Stimulated activated CD4-positive, alpha-beta T cell treated with anti-CD3 and anti-CD28 coated beads, Interleukin-12 subunit alpha, Interleukin-12 subunit beta, amount 100 ng/mL, for 48 hours (primary cell): ENCODE results near the gene CA12.
"Not testable (repeated sequence)": the region's sequence is repeated elsewhere in the genome, so short reads cannot be mapped to it uniquely, and the experiment has no call there.

ENCODE experiments used
- DNase-seq, 3 donors: peaks; one replicate each; pipeline ENCODE4 v3.0.0-alpha.2; 2020; ENCODE audit warnings: low read depth in 2 of 3, low spot score in 1 of 3

Gene CA12

GRCh38 chr15:63381301-63382204, at the start of gene CA12:
Gene CA12 (minus strand): TSS chr15:63381846. CDS start chr15:63381720, 126 bp downstream.
- no peak for DNase-seq

DNA sequence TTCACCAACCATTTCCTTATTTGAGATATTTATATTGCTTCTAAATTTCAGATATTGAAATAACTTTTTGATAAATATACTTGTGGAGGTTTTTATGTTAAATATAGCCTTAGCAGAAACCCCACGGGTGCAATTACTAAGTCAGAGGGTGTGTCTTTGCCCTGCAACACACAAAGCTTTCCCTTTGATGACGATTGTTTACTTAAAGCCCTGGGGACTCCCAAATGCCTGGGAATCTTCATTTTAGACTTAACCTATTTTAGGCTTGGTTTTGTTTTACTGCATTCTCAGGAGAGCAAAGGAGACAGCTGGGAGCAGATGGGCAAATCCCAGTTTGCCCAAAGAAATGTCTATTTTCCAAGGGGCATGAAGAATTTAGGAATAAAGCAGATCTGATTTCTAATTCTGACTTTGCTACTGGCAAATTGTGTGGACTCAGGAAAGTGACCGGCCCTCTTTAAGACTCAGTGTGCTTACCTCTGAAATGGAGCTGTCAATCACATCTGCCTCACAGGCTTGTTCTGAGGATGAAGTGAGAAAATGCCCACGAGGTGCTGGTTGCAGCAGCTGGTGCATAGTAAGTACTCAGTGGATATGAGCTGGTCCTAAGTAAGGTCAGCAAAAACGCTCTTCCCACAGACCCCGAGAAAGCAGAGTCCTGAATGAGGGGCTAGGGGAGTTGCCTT, 49.3 kb upstream of the CA12 start:
- DNase-seq = no peak

DNA sequence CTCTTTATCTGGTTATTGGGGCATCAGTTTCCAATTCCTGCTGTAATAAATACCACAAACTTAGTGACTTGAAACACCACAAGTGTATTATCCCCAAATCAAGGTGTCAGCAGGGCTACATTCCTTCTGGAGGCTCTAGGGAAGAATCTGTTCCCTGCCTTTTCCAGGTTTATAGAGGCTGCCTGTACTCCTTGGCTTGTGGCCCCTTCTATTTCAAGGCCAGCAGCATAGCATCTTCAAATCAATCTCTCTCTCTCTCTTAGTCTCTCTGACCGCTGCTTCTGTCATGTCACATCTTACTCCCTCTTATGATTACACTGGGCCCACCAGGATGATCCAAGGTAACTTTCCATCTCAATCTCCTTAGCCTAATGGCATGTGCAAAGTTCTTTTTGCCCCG, 44.9 kb upstream of the CA12 start:
- no peak for DNase-seq

GRCh38 chr15:63425426-63425985, 43.9 kb upstream of the CA12 start:
- no peak for DNase-seq

- DNase-seq = no peak
These were observed 41.4 kb upstream of the CA12 start for GRCh38 chr15:63422891-63423590.

DNA sequence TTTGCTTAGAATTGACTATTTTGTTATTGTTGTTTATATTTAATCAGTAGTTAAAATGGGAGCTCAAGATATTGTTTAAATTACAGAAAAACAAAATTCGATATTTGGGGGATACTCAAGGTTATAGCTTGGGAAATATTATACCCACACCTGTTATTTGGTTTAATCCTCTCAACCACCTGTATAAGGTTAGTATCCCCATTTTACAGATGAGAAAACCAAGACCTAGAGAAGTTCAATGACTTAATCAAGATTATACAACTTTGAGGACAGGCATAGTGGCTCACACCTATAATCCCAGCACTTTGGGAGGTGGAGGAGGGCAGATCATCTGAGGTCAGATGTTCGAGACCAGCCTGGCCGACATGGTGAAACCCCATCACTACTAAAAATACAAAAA, 39.8 kb upstream of the CA12 start:
- DNase-seq = no peak

DNA sequence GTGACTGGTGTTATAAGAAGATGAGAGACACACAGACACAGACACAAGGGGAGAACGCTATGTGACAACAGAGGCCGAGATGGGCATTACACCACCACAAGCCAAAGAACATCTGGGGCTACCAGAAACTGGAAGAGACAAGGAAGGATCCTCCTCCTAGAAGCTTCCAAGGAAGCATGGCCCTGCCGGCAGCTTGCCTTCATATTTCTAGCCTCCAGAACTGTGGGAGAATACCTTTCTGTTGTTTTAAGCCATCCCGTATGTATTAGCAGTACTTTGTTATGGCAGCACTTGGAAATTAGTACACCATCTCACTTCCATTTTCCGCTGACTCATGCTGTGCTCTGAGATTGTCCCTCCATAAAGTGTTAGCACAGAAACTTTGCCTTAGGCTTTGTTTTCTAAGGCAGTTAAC, 38.7 kb upstream of the CA12 start:
- no peak for DNase-seq

DNA sequence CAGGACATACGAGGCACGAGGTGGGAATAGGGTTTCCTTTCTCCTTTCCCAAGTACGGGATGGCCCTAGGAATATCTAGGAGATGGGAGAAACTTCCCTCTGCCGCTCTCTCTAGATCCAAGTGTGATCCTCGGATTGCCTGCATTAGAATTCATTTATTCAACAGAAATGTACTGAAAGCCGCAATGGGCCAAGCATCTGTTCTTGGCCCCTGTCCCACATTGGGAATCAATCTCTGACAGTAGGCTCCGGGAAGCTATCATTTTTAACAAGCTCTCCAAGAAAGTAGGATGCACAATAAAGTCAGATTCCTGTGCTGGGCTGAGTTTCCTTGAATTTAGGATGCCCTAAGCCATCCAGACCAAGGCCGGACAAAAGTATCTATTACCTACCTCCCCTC, 37.2 kb upstream of the CA12 start:
- DNase-seq = no peak

DNA sequence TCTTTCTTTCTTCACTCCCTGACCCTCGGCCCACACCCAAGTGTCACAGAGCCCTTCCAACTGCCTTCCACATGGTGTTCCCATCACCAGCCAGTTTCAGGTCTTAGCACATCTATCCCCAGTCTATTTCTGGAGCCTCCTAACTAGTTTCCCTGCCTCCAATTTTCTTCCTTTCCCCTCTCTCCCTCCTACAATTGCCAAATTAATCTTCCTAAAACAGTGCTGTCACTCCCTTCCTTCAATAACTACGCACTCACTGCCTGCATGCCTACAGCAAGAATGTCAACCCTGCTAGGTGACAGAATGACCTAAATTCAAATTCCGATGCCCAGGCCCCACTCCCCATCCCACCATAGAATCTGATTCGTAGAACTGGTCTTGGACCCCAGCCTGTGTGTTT, 36.1 kb upstream of the CA12 start:
- DNase-seq = no peak

- DNase-seq = not testable (repeated sequence)
These were observed 35.6 kb upstream of the CA12 start for GRCh38 chr15:63417274-63417673.

- no peak for DNase-seq
These were observed 33.0 kb upstream of the CA12 start for GRCh38 chr15:63414474-63415120.

DNA sequence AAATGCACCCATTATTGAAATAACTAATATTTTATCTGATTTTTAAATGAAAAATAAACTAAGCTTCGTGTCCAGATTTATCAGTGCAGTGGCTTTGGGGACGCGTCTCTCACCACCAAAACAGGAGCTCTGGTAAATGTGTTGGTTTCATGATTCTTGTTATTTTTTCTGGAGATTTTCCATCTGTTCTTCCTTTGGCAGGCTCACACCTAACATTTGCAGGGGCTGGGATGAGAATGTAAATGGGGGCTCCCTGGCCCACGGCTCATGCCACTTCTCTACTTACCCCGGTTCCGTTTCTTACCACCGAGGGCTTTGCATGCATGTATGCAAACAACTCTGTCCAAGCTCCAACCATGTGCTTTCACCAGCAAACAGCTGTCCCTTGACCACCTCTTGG, 30.9 kb upstream of the CA12 start:
- no peak for DNase-seq

DNA sequence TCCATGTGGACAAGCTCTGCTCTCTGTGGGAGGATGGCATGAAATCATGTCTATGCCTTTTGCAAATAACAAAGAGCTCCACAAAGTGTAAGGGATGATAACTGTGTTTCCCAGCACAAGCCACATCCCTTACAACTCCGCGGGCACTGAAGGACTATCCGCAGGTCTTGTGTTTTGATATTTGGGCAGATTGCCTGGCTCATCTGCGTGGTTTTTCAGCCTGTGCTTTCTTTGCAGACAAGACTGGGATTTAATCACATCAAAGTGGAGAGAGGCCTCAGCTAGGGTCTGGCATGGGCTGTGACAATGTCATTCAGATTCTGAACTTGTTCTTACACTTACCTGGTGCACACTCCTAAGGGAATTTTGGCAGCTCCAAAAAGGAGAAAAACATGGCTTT, 30.2 kb upstream of the CA12 start:
- no peak for DNase-seq

DNA sequence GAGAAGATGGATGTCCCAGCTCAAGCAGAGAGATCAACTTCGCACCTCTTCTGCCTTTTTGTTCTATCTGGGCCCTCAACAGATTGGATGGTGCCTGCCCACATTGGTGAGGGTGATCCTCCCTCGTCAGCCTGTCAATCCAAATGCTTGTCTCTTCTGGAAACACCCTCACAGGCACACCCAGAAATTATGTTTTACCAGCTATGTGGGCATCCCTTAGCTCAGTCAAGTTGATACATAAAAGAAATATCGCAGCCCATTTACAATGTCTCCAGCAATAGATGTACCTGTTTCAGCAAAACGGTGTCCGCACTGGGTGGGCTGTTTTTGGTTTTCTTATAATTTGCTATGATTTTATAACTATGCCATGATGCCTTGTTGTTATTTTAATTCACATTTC, 27.5 kb upstream of the CA12 start:
- DNase-seq = no peak

- no peak for DNase-seq
These were observed 26.9 kb upstream of the CA12 start for GRCh38 chr15:63408524-63408923.

DNA sequence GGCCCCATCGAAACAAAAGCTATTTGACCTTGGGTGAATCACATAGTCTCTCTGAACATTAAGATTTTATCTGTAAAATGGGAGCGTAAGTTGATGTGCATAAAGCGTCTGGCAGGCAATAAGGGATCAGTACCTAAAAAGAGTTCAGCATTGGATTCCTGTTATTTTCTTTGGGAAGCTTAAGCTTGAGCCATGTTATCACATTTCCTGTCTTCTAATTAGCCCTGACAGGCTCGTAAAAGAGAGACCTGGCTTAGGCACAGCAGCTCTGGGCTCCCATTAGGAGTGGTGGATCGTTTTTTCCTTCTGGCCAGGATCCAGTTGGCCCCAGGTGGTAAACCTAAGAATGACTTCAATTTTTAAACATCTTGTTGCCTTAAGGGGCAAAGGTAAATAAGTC, 26.0 kb upstream of the CA12 start:
- DNase-seq = no peak

DNA sequence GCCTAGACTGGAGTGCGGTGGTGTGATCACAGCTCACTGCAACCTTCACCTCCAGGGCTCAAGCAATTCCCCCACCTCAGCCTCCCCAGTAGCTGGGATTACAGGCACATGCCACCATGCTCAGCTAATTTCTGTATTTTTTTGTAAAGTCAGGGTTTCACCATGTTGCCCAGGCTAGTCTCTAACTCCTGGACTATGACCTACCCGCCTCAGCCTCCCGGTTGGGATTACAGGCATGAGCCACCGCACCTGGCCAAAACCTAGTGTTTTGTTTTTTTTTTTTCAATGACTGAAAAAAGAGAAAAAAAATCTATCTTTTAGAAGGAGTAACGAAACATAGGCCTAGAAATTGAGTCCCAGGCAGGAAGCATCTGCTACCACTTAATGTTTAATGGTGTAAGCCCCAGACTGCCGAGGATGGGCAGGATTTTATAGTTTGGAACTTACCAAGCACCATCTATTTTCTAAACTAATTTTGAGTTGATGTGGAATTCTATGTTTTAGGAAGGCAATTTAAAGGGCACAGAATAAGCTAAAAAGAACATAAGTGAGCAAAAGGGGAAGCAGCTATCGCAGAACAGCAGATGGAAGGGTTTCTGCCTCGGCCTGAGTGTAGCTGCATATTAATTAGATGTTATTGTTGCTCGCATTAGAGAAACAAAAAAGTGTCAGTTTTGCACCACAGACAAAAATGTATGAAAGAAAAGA, 24.2 kb upstream of the CA12 start:
- no peak for DNase-seq

DNA sequence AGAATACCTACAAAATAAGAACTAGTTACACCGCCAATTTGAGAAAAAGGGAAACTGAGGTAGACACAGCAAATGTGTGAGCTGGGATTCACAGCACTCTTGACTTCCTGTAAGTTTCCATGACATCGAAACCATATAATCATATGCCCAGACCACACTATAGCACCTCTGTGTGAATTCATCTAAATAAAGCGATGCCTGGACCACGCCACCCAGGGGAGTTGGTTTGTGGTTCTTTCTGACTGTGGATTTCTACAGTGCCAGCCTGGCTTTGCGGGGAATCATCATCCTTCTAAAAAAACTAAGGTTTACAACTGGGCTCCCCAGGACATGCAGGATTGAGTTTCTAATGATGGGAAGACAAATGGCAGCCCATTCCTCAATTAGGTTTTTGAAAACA, 23.5 kb upstream of the CA12 start:
- DNase-seq = no peak

GRCh38 chr15:63403254-63403945, 21.8 kb upstream of the CA12 start:
- DNase-seq = no peak
